Thymus (tissue), 11 donors: Measurements from ENCODE around the gene DNAJA3. TPM values are rescaled to one million over a fixed set of nuclear protein-coding genes. Genes with fewer than 3 reads are reported as not detected.

Experiments used
- DNase-seq, 9 donors: peaks; one replicate each; pipeline ENCODE4 v3.0.0-alpha.2; 2013; ENCODE audit warnings: low spot score in 9 of 9, low read depth in 6 of 9, missing footprints in 1 of 9
- H3K27ac ChIP-seq, 2 donors: one replicate each; pipeline ENCODE4 v1.5.1; 2013; ENCODE audit warnings: control low read depth in 1 of 2, low read depth in 1 of 2, low read length in 1 of 2, mild to moderate bottlenecking in 1 of 2, moderate library complexity in 1 of 2
- H3K27me3 ChIP-seq, 2 donors: one replicate each; pipeline ENCODE4 v1.5.1; 2013; ENCODE audit warnings: low read length in 1 of 2; ENCODE audit not compliant: control insufficient read depth in 2 of 2, insufficient read depth in 1 of 2
- H3K36me3 ChIP-seq, 2 donors: one replicate each; pipeline ENCODE4 v1.5.1; 2013; ENCODE audit warnings: low read length in 1 of 2, mild to moderate bottlenecking in 1 of 2, moderate library complexity in 1 of 2; ENCODE audit not compliant: control insufficient read depth in 2 of 2, insufficient read depth in 2 of 2
- H3K4me1 ChIP-seq, 2 donors: one replicate each; pipeline ENCODE4 v1.5.1; 2013; ENCODE audit warnings: low read length in 2 of 2; ENCODE audit not compliant: control insufficient read depth in 2 of 2, insufficient read depth in 2 of 2
- H3K4me3 ChIP-seq, 2 donors: one replicate each; pipeline ENCODE4 v1.5.1; 2013; ENCODE audit warnings: low read length in 2 of 2, control low read depth in 1 of 2, mild to moderate bottlenecking in 1 of 2
- H3K9me3 ChIP-seq, 2 donors: one replicate each; pipeline ENCODE4 v1.5.1; 2013; ENCODE audit warnings: low read length in 1 of 2, mild to moderate bottlenecking in 1 of 2; ENCODE audit not compliant: control insufficient read depth in 2 of 2, insufficient read depth in 1 of 2
- WGBS: extraction: QIAGEN DNeasy Blood & Tissue Kit; methylation state at CpG from one replicate; pipeline ENCODE4 v1.1.7; 2013; 5-methylcytosine and 5-hydroxymethylcytosine counted together
- polyA plus RNA-seq: library from polyadenylated mRNA; stranded (reverse); fragments of 200-250 nt; gene quantifications from one replicate; pipeline ENCODE4 v1.2.3, GENCODE V29; 2013
- total RNA-seq: library from RNA; stranded (reverse); fragments of 120-200 nt; gene quantifications from one replicate; pipeline ENCODE4 v1.2.4, GENCODE V29; 2013
- donor health status: healthy.

The DNAJA3 gene
- total and polyA plus RNA-seq, 2 donors = 25.8 to 28.4 TPM

GRCh38 chr16:4455951-4456350, 30.3 kb downstream of the DNAJA3 start:
- DNase-seq = no peak
- no peaks in the 10 kb centered on the region for H3K4me1 ChIP-seq
- H3K27me3 ChIP-seq = no peaks in the 10 kb centered on the region
- no peak overlapping the region for H3K27ac ChIP-seq
- WGBS = 90% methylated on average over 10 of the region's 10 CpGs
- H3K36me3 ChIP-seq = peaks cover 55% of the 10 kb centered on the region in 2 donors
- H3K9me3 ChIP-seq = no peaks in the 10 kb centered on the region
- no peak overlapping the region for H3K4me3 ChIP-seq

GRCh38 chr16:4460936-4461249, 35.2 kb downstream of the DNAJA3 start:
- Histone ChIP-seq H3K9me3 (no peaks in the 10 kb centered on the region), H3K4me3 (no peak overlapping the region), H3K4me1 (no peaks in the 10 kb centered on the region), H3K36me3 (peaks cover 43 to 57% of the 10 kb centered on the region in 2 donors), H3K27ac (no peak overlapping the region), H3K27me3 (no peaks in the 10 kb centered on the region)
- 95% methylated on average over 5 of the region's 5 CpGs for WGBS
- no peak for DNase-seq

- WGBS = 96% methylated on average over 27 of the region's 27 CpGs
- H3K27ac ChIP-seq = no peak overlapping the region
- no peak for DNase-seq
- no peaks in the 10 kb centered on the region for H3K27me3 ChIP-seq
- H3K36me3 ChIP-seq = peaks cover 43 to 59% of the 10 kb centered on the region in 2 donors
- no peaks in the 10 kb centered on the region for H3K4me1 ChIP-seq
- H3K9me3 ChIP-seq = no peaks in the 10 kb centered on the region
- H3K4me3 ChIP-seq = no peak overlapping the region
Measured at GRCh38 chr16:4461250-4462085, 35.8 kb downstream of the DNAJA3 start.

GRCh38 chr16:4463522-4464163, 38.0 kb downstream of the DNAJA3 start:
- H3K9me3 ChIP-seq = no peaks in the 10 kb centered on the region
- H3K36me3 ChIP-seq = peaks cover 46 to 69% of the 10 kb centered on the region in 2 donors
- H3K27me3 ChIP-seq = no peaks in the 10 kb centered on the region
- H3K27ac ChIP-seq = no peak overlapping the region
- H3K4me3 ChIP-seq = no peak overlapping the region
- no peak for DNase-seq
- no peaks in the 10 kb centered on the region for H3K4me1 ChIP-seq
- 95% methylated on average over 22 of the region's 22 CpGs for WGBS

DNA sequence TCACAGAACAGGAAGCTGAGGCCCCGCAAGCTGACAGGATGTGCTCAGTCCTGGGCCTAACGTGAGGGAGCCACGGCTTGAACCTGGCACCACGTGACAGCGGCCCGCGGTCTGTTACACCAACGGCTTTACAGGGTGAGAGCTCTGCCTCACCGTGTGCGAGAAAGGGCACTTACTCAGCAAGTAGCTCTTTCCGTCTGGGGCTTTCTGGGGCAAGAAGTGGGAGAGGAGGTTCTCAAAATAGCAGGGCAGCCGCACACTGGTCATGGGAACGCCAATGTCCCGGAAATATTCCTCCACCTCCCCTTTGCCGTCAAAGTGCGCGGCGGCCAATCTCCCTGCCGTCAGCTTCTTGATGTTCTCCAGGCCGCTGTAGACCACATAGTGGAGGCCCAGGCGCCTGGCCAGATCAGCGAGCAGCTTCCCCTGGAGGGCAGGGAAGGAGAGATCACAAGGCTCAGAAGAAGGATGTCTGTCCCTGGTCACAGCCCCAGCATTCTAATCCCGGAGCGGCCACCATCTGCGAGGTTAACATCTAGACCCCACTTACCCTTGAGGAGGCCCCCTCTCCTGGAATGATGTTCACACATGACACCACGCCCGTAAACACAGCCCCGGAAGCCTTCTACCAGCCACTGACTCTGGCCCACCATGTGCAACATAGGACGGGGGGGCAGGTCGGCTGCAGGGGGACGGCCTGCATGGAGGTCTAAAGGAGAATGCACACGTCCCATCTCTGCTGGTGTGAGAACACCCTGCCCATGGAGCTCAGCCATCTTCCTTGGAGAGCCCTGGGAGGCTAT, 40.5 kb downstream of the DNAJA3 start:
- Histone ChIP-seq H3K36me3 (peaks cover 49 to 67% of the 10 kb centered on the region in 2 donors), H3K27ac (no peak overlapping the region), H3K9me3 (no peaks in the 10 kb centered on the region), H3K4me1 (no peaks in the 10 kb centered on the region), H3K4me3 (no peak overlapping the region), H3K27me3 (no peaks in the 10 kb centered on the region)
- DNase-seq = peak in 1 of 9 donors; percentile 27
- 96% methylated on average over 32 of the region's 32 CpGs for WGBS

GRCh38 chr16:4467916-4468315, 42.2 kb downstream of the DNAJA3 start:
- Histone ChIP-seq H3K4me1 (no peaks in the 10 kb centered on the region), H3K4me3 (no peak overlapping the region), H3K9me3 (no peaks in the 10 kb centered on the region), H3K27ac (no peak overlapping the region), H3K27me3 (no peaks in the 10 kb centered on the region), H3K36me3 (peaks cover 43 to 56% of the 10 kb centered on the region in 2 donors)
- 98% methylated on average over 16 of the region's 16 CpGs for WGBS
- DNase-seq = no peak

DNA sequence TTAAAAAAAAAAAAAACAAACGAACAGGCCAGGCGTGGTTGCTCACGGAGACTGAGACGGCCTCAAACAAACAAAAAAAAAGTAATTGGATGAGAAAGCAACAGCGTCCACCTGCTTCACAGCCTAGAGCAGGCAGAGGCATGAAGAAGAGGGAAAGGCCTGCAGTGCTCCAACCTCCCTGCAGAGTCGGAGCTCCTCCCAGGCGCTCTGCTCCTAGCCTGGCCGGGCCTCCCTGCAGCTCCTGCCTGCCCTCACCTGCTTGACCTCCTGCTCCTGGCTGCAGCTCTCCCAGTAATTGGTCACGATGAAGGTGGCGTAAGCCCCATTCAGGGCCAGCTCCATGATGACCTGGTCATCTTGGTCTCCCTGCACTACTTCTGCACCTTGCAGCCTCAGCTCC, 43.3 kb downstream of the DNAJA3 start:
- H3K4me1 ChIP-seq = peaks cover 3 to 5% of the 10 kb centered on the region in 2 donors
- 96% methylated on average over 10 of the region's 10 CpGs for WGBS

DNA sequence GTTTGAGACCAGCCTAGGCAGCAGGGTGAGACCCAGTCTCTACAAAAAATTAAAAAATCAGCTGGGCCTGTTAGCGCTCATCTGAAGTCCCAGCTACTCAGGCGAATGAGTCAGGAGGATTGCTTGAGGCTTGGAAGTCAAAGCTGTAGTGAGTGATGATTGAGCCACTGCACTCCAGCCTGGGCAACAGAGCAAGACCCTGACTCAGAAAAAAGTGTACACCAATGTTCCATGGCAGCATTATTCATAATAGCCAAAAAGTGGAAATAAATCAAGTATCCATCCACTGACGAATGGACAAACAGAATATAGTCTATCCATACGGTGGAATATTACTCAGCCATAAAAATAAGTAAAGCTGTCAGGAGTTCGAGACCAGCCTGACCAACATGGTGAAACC, 46.2 kb downstream of the DNAJA3 start:
- peaks cover 15 to 25% of the 10 kb centered on the region in 2 donors for H3K4me1 ChIP-seq
- H3K27ac ChIP-seq = no peak overlapping the region
- H3K4me3 ChIP-seq = no peak overlapping the region
- DNase-seq = no peak
- H3K36me3 ChIP-seq = peaks cover 16 to 21% of the 10 kb centered on the region in 2 donors
- no peaks in the 10 kb centered on the region for H3K27me3 ChIP-seq
- H3K9me3 ChIP-seq = peaks cover 0 to 6% of the 10 kb centered on the region in 2 donors
- WGBS = 97% methylated on average over 5 of the region's 5 CpGs

More for the DNA sequence above, 43.3 kb downstream of the DNAJA3 start:
- no peak overlapping the region for H3K4me3 ChIP-seq
- H3K9me3 ChIP-seq = peaks cover 0 to under 1% of the 10 kb centered on the region in 2 donors
- H3K36me3 ChIP-seq = peaks cover 35 to 46% of the 10 kb centered on the region in 2 donors
- no peaks in the 10 kb centered on the region for H3K27me3 ChIP-seq
- H3K27ac ChIP-seq = no peak overlapping the region
- no peak for DNase-seq

DNA sequence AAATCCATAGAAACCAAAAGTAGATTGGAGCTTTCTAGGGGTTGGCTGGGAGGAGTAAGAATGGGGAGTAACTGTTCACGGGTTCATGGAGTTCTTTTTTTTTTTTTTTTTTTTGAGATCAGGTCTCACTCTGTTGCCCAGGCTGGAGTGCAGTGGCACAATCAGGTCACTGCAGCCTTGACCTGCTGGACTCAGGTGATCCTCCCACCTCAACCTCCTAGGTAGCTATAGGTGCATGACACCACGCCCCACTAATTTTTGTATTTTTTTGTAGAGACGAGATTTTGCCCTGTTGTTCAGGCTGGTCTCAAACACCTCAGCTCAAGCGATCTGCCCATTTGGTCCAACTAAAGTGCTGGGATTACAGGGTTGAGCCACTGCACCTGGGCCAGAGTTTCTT, 47.2 kb downstream of the DNAJA3 start:
- DNase-seq = no peak
- Histone ChIP-seq H3K27ac (no peak overlapping the region), H3K9me3 (peaks cover 0 to 6% of the 10 kb centered on the region in 2 donors), H3K27me3 (no peaks in the 10 kb centered on the region), H3K4me1 (peaks cover 18 to 32% of the 10 kb centered on the region in 2 donors), H3K36me3 (peaks cover 12 to 16% of the 10 kb centered on the region in 2 donors), H3K4me3 (no peak overlapping the region)
- WGBS = 84% methylated on average over 4 of the region's 4 CpGs
